Heart left ventricle (tissue), 16 donors: ENCODE data around the gene TNNC2. TPM values are rescaled to one million over a fixed set of nuclear protein-coding genes. Genes with fewer than 3 reads are reported as not detected.
A peak's percentile ranks its signal among the peaks of the same experiment; 100 is the strongest.

Experiments used
- ATAC-seq, 4 donors: fragments of 200-7000 bp; cut with Tn5 transposase; one replicate each; pipeline ENCODE4 v1.9.1; 2020 to 2022; ENCODE audit warnings: moderate library complexity in 4 of 4, mild to moderate bottlenecking in 3 of 4, moderate number of reproducible peaks in 1 of 4
- DNase-seq, 5 donors: peaks; one replicate each; pipeline ENCODE4 v3.0.0-alpha.2; 2020
- H3K27ac ChIP-seq, 12 donors: fragments of 200-600 bp; sonication (generic) in 4 of 12; one replicate each; pipeline versions ENCODE4 v1.5.0 to v1.8.0; 2016 to 2022; ENCODE audit warnings: mild to moderate bottlenecking in 2 of 12
- H3K27me3 ChIP-seq, 9 donors: fragments of 200-600 bp; sonication (generic) in 2 of 9; one replicate each; pipeline versions ENCODE4 v1.5.1 to v1.8.0; 2016 to 2022; ENCODE audit warnings: mild to moderate bottlenecking in 3 of 9
- H3K36me3 ChIP-seq, 9 donors: fragments of 200-600 bp; sonication (generic) in 2 of 9; one replicate each; pipeline versions ENCODE4 v1.5.0 to v1.8.0; 2018 to 2022; ENCODE audit warnings: mild to moderate bottlenecking in 2 of 9
- H3K4me1 ChIP-seq, 12 donors: fragments of 200-600 bp; sonication (generic) in 4 of 12; one replicate each; pipeline versions ENCODE4 v1.5.0 to v1.8.0; 2016 to 2022; ENCODE audit warnings: mild to moderate bottlenecking in 3 of 12
- H3K4me3 ChIP-seq, 12 donors: fragments of 200-600 bp; sonication (generic) in 4 of 12; one replicate each; pipeline versions ENCODE4 v1.5.0 to v1.8.0; 2017 to 2022; ENCODE audit warnings: mild to moderate bottlenecking in 9 of 12, moderate library complexity in 4 of 12
- H3K9me3 ChIP-seq, 12 donors: fragments of 200-600 bp; sonication (generic) in 4 of 12; one replicate each; pipeline versions ENCODE4 v1.5.0 to v1.8.0; 2016 to 2022; ENCODE audit warnings: mild to moderate bottlenecking in 1 of 12
- CTCF ChIP-seq, 12 donors: fragments of 200-600 bp; sonication (generic) in 4 of 12; IDR thresholded peaks; one replicate each; pipeline versions ENCODE4 v1.5.0 to v1.8.0; 2018 to 2022; ENCODE audit warnings: antibody characterized with exemption in 12 of 12, mild to moderate bottlenecking in 5 of 12
- POLR2A ChIP-seq, 2 donors: fragments of 450-650 bp; IDR thresholded peaks; one replicate each; pipeline ENCODE4 v1.6.1; 2017; ENCODE audit warnings: antibody characterized with exemption in 2 of 2, mild to moderate bottlenecking in 2 of 2, moderate library complexity in 2 of 2
- WGBS, 4 donors: extraction: QIAGEN DNeasy Blood & Tissue Kit in 2 of 4; methylation state at CpG; one replicate each; pipeline versions ENCODE4 v1.1.5 to v1.1.7; 2013 to 2018; 5-methylcytosine and 5-hydroxymethylcytosine counted together
- intact Hi-C, 10 donors: fragments of 100-400 bp; cut with DNase I; formaldehyde crosslinking; loops; one replicate each; pipeline versions ENCODE4 v1.11.1 to v1.14.2; 2022
- polyA plus RNA-seq, 2 donors: library from polyadenylated mRNA; stranded (reverse); fragments of 200-250 nt; gene quantifications; one replicate each; pipeline ENCODE4 v1.2.3, GENCODE V29; 2013
- total RNA-seq, 9 donors: library from RNA; depleted of rRNA in 2 of 9; stranded (reverse); fragments of >200 nt in 2 of 9; fragmentation: NEBNext Ultra II Directional in 3 of 9; extraction: Animal tissue kit (Norgen Biotek cat#: 25700) in 3 of 9; gene quantifications; one replicate each; pipeline versions ENCODE4 v1.1.0 to v1.2.4, GENCODE V29; 2016 to 2023
- donor health status: ischemic (EF 13 %, LVEDD 7.1; RV severe dilation, severe dysfunction).
- donor health status: healthy with polysubstance abuse.
- donor health status: DM: no; HTN: yes; CAD: no.
- donor health status: DM: no; HTN: no; CAD: no.
- donor health status: ischemic (EF 25% LVEDD 6.9; RV normal size, moderate dysfunction).
- donor health status: ischemic (EF 25% LVEDD 5.7; RV mildly dilated, moderate dysfunction).
- donor health status: healthy.
- donor health status: DM: yes; HTN: yes; CAD: no.
- donor health status: ischemic (EF 35%, LVEDD 5.7; RV mildly dilated, moderate dysfunction).
- donor health status: nonischemic (EF 11% LVEDD 7.7; RV severe dilation, severe dysfunction).
- donor health status: DM: yes; HTN: yes; CAD: no.
- donor health status: PGD.
- donor health status: ischemic (EF 29% LVEDD 5.4; RV normal size, mild dysfunction).
- donor health status: nonischemic (EF 23%, LVEDD 6.1; RV moderate dilation, normal function).

TNNC2 gene
- total and polyA plus RNA-seq, 11 donors, result 0.14 to 0.30 TPM; not detected in 9

- peaks cover 3 to 33% (median 31%) of the 10 kb centered on the region in 9 donors for H3K36me3 ChIP-seq
- 58 to 62% (median 61%) methylated on average over 7 of the region's 7 CpGs for WGBS, 4 donors
- H3K27me3 ChIP-seq, result no peaks in the 10 kb centered on the region
- ATAC-seq, result no peak
- TF ChIP-seq CTCF (IDR thresholded peaks at IDR 0.05) (no peak), POLR2A (IDR thresholded peaks at IDR 0.05) (no peak)
- H3K4me3 ChIP-seq, result peak overlapping the region in 1 of 12 donors; percentile 76
- no peaks in the 10 kb centered on the region for H3K9me3 ChIP-seq
- intact Hi-C loops, result loop anchor here in 1 of 10 donors (5.0 kb wide), 1 partner anchor 154 kb away; no protein-coding TSS in a partner anchor
- peaks cover 0 to 22% (median 6%) of the 10 kb centered on the region in 12 donors for H3K4me1 ChIP-seq
- no peak overlapping the region for H3K27ac ChIP-seq
- no peak for DNase-seq
Observed at GRCh38 chr20:45813489-45813888, 13.6 kb downstream of the TNNC2 start.

GRCh38 chr20:45813006-45813340, 14.1 kb downstream of the TNNC2 start:
- WGBS, 4 donors, result 3 to 11% (median 6%) methylated on average over 11 of the region's 11 CpGs
- intact Hi-C loops, result loop anchor here in 1 of 10 donors (5.0 kb wide), 1 partner anchor 154 kb away; no protein-coding TSS in a partner anchor
- DNase-seq, result no peak
- Histone ChIP-seq H3K27me3 (no peaks in the 10 kb centered on the region), H3K4me1 (peaks cover 0 to 19% (median 6%) of the 10 kb centered on the region in 12 donors), H3K4me3 (peak overlapping the region; percentile 30 to 76 (median 56)), H3K9me3 (no peaks in the 10 kb centered on the region), H3K36me3 (peaks cover 3 to 38% (median 36%) of the 10 kb centered on the region in 9 donors), H3K27ac (no peak overlapping the region)
- no peak for TF ChIP-seq CTCF (IDR thresholded peaks at IDR 0.05)
- TF ChIP-seq POLR2A (IDR thresholded peaks at IDR 0.05), result no peak
- no peak for ATAC-seq

- ATAC-seq (peak; percentile 99), DNase-seq (peak; percentile 96 to 98 (median 98))
- peak within 1 kb of the TSS; percentile 30 to 76 (median 56) for H3K4me3 ChIP-seq
- 0 to 1% (median 1%) methylated on average over 51 to 65 of the region's 65 CpGs for WGBS, 4 donors
- intact Hi-C loops, result loop anchor here in 1 of 10 donors (5.0 kb wide), 1 partner anchor 155 kb away; no protein-coding TSS in a partner anchor
- H3K36me3 ChIP-seq, result peaks cover 3 to 44% (median 42%) of the 10 kb centered on the region in 9 donors
- peaks cover 0 to 13% (median 6%) of the 10 kb centered on the region in 12 donors for H3K4me1 ChIP-seq
- TF ChIP-seq POLR2A (IDR thresholded peaks at IDR 0.05) (peak in 1 of 2 donors; percentile 20), CTCF (IDR thresholded peaks at IDR 0.05) (no peak)
- H3K9me3 ChIP-seq, result no peaks in the 10 kb centered on the region
- H3K27me3 ChIP-seq, result no peaks in the 10 kb centered on the region
- H3K27ac ChIP-seq, result peak within 1 kb of the TSS in 6 of 12 donors; percentile 16 to 61 (median 34)
Observed at GRCh38 chr20:45812157-45813005, 14.7 kb downstream of the TNNC2 start, which contains the start of gene UBE2C. Gene UBE2C, plus strand, starts transcription at chr20:45812644. Its CDS starts 52 bp downstream, at chr20:45812696.
